NT2/D1 (cell line): ENCODE data around the gene PRKCH.
"Not testable (repeated sequence)": the region's sequence is repeated elsewhere in the genome, so short reads cannot be mapped to it uniquely, and the experiment has no call there.

Source experiments
- SUZ12 ChIP-seq: IDR thresholded peaks from 2 replicates; pipeline ENCODE4 v1.6.1; 2011; ENCODE audit not compliant: insufficient read length, insufficient read depth; ENCODE audit errors: extremely low read depth
- YY1 ChIP-seq: IDR thresholded peaks from 2 replicates; pipeline ENCODE4 v1.6.1; 2011; ENCODE audit not compliant: insufficient read length, insufficient read depth
- ZNF274 ChIP-seq: IDR thresholded peaks from 2 replicates; pipeline ENCODE4 v1.6.1; 2011; ENCODE audit warnings: mild to moderate bottlenecking, low read depth, low read length

DNA sequence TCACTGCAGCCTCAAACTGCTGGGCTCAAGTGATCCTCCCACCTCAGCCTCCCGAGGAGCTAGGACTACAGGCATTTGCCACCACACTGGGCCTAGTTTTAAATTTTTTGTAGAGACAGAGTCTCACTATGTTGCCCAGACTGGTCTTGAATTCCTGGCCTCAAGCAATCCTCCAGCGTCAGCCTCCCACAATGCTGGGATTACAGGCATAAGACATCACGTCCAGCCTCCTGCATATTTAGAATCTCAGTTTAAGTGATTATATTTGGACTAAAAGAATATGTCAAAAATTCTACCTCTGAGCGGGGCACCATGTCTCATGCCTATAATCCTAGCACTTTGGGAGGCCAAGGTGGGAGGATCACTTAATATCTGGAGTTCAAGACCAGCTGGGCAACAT lies 12.7 kb upstream of the PRKCH start:
- TF ChIP-seq SUZ12, YY1, ZNF274: not testable (repeated sequence)
